ENCODE measurements around the gene UPK3B.
"Not testable (repeated sequence)": the region's sequence is repeated elsewhere in the genome, so short reads cannot be mapped to it uniquely, and the experiment has no call there.

Gene UPK3B

DNA sequence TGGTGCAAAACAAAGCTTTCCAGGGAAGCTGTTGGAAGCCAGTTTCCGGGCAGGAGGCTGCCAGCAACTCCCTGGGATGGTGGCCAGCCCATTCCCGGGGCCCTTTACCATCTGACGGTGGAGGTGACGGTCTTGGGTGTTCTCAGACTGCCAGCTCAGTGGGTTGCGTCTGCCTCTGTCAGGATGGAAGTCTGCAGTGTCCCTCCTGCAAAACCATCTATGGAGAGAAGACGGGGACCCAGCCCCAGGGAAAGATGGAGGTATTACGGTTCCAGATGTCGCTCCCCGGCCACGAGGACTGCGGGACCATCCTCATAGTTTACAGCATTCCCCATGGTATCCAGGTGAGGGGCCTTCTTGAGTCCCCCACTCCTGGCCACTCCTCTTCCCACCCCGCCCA, 7.1 kb upstream of the UPK3B start:
- peaks cover 0 to 19% (median 7%) of the 10 kb centered on the region in 4 experiments for H3K36me3 ChIP-seq (ENCODE audit: control insufficient read depth in 4 of 4, insufficient read depth in 4 of 4, low read length in 3 of 4)
- H3K4me3 ChIP-seq (ENCODE audit: control insufficient read depth in 1 of 7, extremely low read depth in 1 of 7, insufficient read depth in 4 of 7, low read depth in 2 of 7, low read length in 6 of 7); POLR2A ChIA-PET; CTCF ChIA-PET; DNase-seq; H3K27ac ChIP-seq (ENCODE audit: insufficient read depth in 1 of 2, low read depth in 1 of 2, low read length in 2 of 2, poor library complexity in 1 of 2, severe bottlenecking in 2 of 2); H3K27me3 ChIP-seq (replicated peaks in 2 of 5; ENCODE audit: control insufficient read depth in 4 of 5, insufficient read depth in 5 of 5, low read length in 4 of 5); H3K9me3 ChIP-seq (ENCODE audit: control extremely low read depth in 1 of 5, control insufficient read depth in 4 of 5, insufficient read depth in 2 of 5, low read depth in 1 of 5, low read length in 4 of 5); H3K4me1 ChIP-seq (ENCODE audit: control extremely low read depth in 1 of 4, control insufficient read depth in 4 of 4, insufficient read depth in 4 of 4, low read length in 3 of 4): not testable (repeated sequence)
- 100% methylated on average over 3 of the region's 12 CpGs for WGBS (ENCODE audit: insufficient coverage)

DNA sequence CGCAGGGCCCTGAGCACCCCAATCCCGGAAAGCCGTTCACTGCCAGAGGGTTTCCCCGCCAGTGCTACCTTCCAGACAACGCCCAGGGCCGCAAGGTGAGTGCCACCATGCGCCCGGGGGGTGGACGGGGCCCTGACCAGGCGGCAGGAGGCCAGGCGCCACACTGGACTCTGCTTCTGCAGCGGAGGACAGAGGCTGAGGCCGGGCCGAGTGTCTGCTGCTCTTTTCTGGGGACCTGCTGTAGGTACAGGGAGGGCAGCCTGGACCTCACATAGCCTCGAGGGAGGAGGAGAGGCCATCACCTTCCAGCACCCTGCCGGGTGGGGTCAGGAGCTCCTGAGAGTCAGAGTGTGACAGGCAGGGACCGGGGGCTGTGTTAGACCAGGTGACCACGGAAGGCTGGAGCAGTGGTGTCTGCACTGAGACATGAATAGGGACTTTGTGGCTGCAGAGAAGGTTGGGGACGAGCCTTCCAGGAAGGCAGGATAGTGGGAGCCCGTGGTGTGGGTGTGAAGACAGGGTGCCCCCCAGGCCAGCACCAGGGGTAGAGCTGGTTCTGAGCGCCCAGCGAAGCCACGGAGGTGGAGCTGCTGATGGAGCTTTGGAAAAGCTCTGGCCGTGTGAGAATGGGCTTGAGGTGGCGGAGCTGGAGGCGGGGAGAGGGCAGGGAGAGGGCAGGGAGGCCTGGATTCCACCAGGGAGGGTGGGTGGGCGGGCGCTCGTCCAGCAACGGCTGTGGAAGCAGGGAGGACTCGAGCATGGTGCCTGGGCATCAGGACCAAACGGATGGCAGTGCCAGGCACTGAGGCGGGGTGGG, 5.8 kb upstream of the UPK3B start:
- H3K36me3 ChIP-seq (ENCODE audit: control insufficient read depth in 4 of 4, insufficient read depth in 4 of 4, low read length in 3 of 4), result peaks cover 0 to 19% (median 7%) of the 10 kb centered on the region in 4 experiments
- H3K27me3 ChIP-seq (replicated peaks in 2 of 5; ENCODE audit: control insufficient read depth in 4 of 5, insufficient read depth in 5 of 5, low read length in 4 of 5); H3K4me3 ChIP-seq (ENCODE audit: control insufficient read depth in 1 of 7, extremely low read depth in 1 of 7, insufficient read depth in 4 of 7, low read depth in 2 of 7, low read length in 6 of 7); CTCF ChIA-PET; DNase-seq; H3K9me3 ChIP-seq (ENCODE audit: control extremely low read depth in 1 of 5, control insufficient read depth in 4 of 5, insufficient read depth in 2 of 5, low read depth in 1 of 5, low read length in 4 of 5); H3K4me1 ChIP-seq (ENCODE audit: control extremely low read depth in 1 of 4, control insufficient read depth in 4 of 4, insufficient read depth in 4 of 4, low read length in 3 of 4); POLR2A ChIA-PET; H3K27ac ChIP-seq (ENCODE audit: insufficient read depth in 1 of 2, low read depth in 1 of 2, low read length in 2 of 2, poor library complexity in 1 of 2, severe bottlenecking in 2 of 2): not testable (repeated sequence)
- WGBS (ENCODE audit: insufficient coverage), result 99% methylated on average over 10 of the region's 33 CpGs

GRCh38 chr7:76505168-76506080, 4.9 kb upstream of the UPK3B start:
- 96% methylated on average over 23 of the region's 32 CpGs for WGBS (ENCODE audit: insufficient coverage)
- no peaks in the 10 kb centered on the region for H3K27me3 ChIP-seq (replicated peaks in 2 of 5; ENCODE audit: control insufficient read depth in 4 of 5, insufficient read depth in 5 of 5, low read length in 4 of 5)
- no peak overlapping the region for H3K4me3 ChIP-seq (ENCODE audit: control insufficient read depth in 1 of 7, extremely low read depth in 1 of 7, insufficient read depth in 4 of 7, low read depth in 2 of 7, low read length in 6 of 7)
- no peaks in the 10 kb centered on the region for H3K9me3 ChIP-seq (ENCODE audit: control extremely low read depth in 1 of 5, control insufficient read depth in 4 of 5, insufficient read depth in 2 of 5, low read depth in 1 of 5, low read length in 4 of 5)
- ChIA-PET POLR2A (no interaction called here), CTCF (no interaction called here)
- peaks cover 0 to 6% (median 5%) of the 10 kb centered on the region in 4 experiments for H3K4me1 ChIP-seq (ENCODE audit: control extremely low read depth in 1 of 4, control insufficient read depth in 4 of 4, insufficient read depth in 4 of 4, low read length in 3 of 4)
- no peak for DNase-seq
- H3K27ac ChIP-seq (ENCODE audit: insufficient read depth in 1 of 2, low read depth in 1 of 2, low read length in 2 of 2, poor library complexity in 1 of 2, severe bottlenecking in 2 of 2), result no peak overlapping the region
- peaks cover 0 to 19% (median 7%) of the 10 kb centered on the region in 4 experiments for H3K36me3 ChIP-seq (ENCODE audit: control insufficient read depth in 4 of 4, insufficient read depth in 4 of 4, low read length in 3 of 4)

DNA sequence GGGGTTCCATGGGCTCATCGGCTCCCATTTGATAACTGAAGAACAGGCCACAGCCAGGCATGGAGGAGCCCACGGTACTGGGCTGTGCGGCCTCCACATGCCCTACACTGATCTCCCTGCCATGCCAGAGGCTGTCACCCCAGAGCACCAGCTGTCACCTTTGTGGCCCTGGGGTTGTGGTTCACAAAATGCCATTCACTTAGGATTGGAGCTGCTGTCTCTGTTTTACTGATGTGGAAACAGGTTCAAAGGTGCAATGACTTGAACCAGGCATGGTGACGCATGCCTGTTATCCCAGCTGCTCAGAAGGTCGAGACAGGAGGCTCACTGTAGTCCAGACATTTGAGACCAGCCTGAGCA, 4.3 kb upstream of the UPK3B start:
- WGBS (ENCODE audit: insufficient coverage), result 93% methylated on average over 4 of the region's 5 CpGs
- no peaks in the 10 kb centered on the region for H3K9me3 ChIP-seq (ENCODE audit: control extremely low read depth in 1 of 5, control insufficient read depth in 4 of 5, insufficient read depth in 2 of 5, low read depth in 1 of 5, low read length in 4 of 5)
- H3K4me1 ChIP-seq (ENCODE audit: control extremely low read depth in 1 of 4, control insufficient read depth in 4 of 4, insufficient read depth in 4 of 4, low read length in 3 of 4), result peaks cover 0 to 6% (median 5%) of the 10 kb centered on the region in 4 experiments
- H3K36me3 ChIP-seq (ENCODE audit: control insufficient read depth in 4 of 4, insufficient read depth in 4 of 4, low read length in 3 of 4), result peaks cover 0 to 19% (median 7%) of the 10 kb centered on the region in 4 experiments
- ChIA-PET CTCF (no interaction called here), POLR2A (no interaction called here)
- H3K27ac ChIP-seq (ENCODE audit: insufficient read depth in 1 of 2, low read depth in 1 of 2, low read length in 2 of 2, poor library complexity in 1 of 2, severe bottlenecking in 2 of 2), result no peak overlapping the region
- no peaks in the 10 kb centered on the region for H3K27me3 ChIP-seq (replicated peaks in 2 of 5; ENCODE audit: control insufficient read depth in 4 of 5, insufficient read depth in 5 of 5, low read length in 4 of 5)
- no peak overlapping the region for H3K4me3 ChIP-seq (ENCODE audit: control insufficient read depth in 1 of 7, extremely low read depth in 1 of 7, insufficient read depth in 4 of 7, low read depth in 2 of 7, low read length in 6 of 7)
- no peak for DNase-seq

DNA sequence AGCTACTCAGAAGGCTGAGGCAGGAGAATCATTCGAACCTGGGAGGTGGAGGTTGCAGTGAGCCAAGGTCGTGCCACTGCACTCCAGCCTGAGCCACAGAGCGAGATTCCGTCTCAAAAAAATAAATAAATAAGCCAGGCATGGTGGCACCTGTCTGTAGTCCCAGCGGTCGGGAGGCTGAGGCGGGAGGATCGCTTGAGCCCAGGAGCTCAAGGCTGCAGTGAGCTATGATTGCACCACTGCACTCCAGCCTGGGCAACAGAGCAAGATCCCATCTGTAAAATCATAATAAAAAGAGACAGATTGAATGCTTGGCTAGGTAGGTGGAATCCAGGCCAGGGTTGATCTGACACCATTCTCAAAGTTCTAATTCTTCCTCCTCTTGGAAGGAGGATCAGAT, 3.7 kb upstream of the UPK3B start:
- H3K27me3 ChIP-seq (replicated peaks in 2 of 5; ENCODE audit: control insufficient read depth in 4 of 5, insufficient read depth in 5 of 5, low read length in 4 of 5); H3K27ac ChIP-seq (ENCODE audit: insufficient read depth in 1 of 2, low read depth in 1 of 2, low read length in 2 of 2, poor library complexity in 1 of 2, severe bottlenecking in 2 of 2); H3K4me1 ChIP-seq (ENCODE audit: control extremely low read depth in 1 of 4, control insufficient read depth in 4 of 4, insufficient read depth in 4 of 4, low read length in 3 of 4); H3K4me3 ChIP-seq (ENCODE audit: control insufficient read depth in 1 of 7, extremely low read depth in 1 of 7, insufficient read depth in 4 of 7, low read depth in 2 of 7, low read length in 6 of 7); H3K9me3 ChIP-seq (ENCODE audit: control extremely low read depth in 1 of 5, control insufficient read depth in 4 of 5, insufficient read depth in 2 of 5, low read depth in 1 of 5, low read length in 4 of 5); DNase-seq; CTCF ChIA-PET; POLR2A ChIA-PET: not testable (repeated sequence)
- H3K36me3 ChIP-seq (ENCODE audit: control insufficient read depth in 4 of 4, insufficient read depth in 4 of 4, low read length in 3 of 4), result peaks cover 0 to 19% (median 7%) of the 10 kb centered on the region in 4 experiments
- over 99% methylated on average over 7 of the region's 8 CpGs for WGBS (ENCODE audit: insufficient coverage)

DNA sequence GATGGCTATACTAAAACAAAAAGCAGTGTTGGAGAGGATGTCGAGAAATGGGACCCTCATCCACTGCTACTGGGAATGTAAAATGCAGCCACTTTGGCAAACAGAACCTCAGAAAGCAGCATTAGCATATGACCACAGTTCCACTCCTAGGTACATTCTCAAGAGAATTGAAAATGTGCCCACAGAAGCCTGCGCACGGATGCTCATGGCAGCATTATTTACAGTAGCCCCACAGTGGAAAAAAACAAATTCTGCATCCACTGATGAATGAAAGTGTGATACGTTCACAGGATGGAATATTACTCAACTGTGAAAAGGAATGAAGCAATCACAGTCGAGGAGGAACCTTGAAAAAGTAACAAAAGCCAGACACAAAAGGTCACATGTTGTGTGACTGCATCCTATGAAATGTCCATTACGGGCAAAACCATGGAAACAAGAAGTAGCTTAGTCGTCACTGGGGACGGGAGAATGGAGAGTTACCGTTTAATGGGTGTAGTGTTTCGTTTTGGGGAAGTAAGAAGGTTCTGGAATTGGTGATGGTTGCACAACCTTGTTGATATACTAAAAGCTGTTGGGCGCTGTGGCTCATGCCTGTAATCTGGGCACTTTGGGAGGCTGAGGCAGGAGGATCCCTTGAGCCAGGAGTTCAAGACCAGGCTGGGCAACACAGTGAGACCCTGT, 2.5 kb upstream of the UPK3B start:
- ChIA-PET CTCF (no interaction called here), POLR2A (no interaction called here)
- WGBS (ENCODE audit: insufficient coverage), result 96% methylated on average over 8 of the region's 11 CpGs
- DNase-seq, result peak in 2 of 3 donors; percentile 19 to 38
- Histone ChIP-seq H3K4me3 (ENCODE audit: control insufficient read depth in 1 of 7, extremely low read depth in 1 of 7, insufficient read depth in 4 of 7, low read depth in 2 of 7, low read length in 6 of 7) (no peak overlapping the region), H3K36me3 (ENCODE audit: control insufficient read depth in 4 of 4, insufficient read depth in 4 of 4, low read length in 3 of 4) (peaks cover 0 to 19% (median 7%) of the 10 kb centered on the region in 4 experiments), H3K4me1 (ENCODE audit: control extremely low read depth in 1 of 4, control insufficient read depth in 4 of 4, insufficient read depth in 4 of 4, low read length in 3 of 4) (peaks cover 0 to 6% (median 5%) of the 10 kb centered on the region in 4 experiments), H3K27ac (ENCODE audit: insufficient read depth in 1 of 2, low read depth in 1 of 2, low read length in 2 of 2, poor library complexity in 1 of 2, severe bottlenecking in 2 of 2) (no peak overlapping the region), H3K27me3 (replicated peaks in 2 of 5; ENCODE audit: control insufficient read depth in 4 of 5, insufficient read depth in 5 of 5, low read length in 4 of 5) (no peaks in the 10 kb centered on the region), H3K9me3 (ENCODE audit: control extremely low read depth in 1 of 5, control insufficient read depth in 4 of 5, insufficient read depth in 2 of 5, low read depth in 1 of 5, low read length in 4 of 5) (no peaks in the 10 kb centered on the region)
